ENCODE results near the gene MRPL43. TPM values are rescaled to one million over a fixed set of nuclear protein-coding genes. Genes with fewer than 3 reads are reported as not detected.

Gene MRPL43
- total and polyA plus RNA-seq, 2 donors (not counting 3 experiments of a cell fraction or from before 2014, with no cell fraction given), result 75.0 to 144 TPM

DNA sequence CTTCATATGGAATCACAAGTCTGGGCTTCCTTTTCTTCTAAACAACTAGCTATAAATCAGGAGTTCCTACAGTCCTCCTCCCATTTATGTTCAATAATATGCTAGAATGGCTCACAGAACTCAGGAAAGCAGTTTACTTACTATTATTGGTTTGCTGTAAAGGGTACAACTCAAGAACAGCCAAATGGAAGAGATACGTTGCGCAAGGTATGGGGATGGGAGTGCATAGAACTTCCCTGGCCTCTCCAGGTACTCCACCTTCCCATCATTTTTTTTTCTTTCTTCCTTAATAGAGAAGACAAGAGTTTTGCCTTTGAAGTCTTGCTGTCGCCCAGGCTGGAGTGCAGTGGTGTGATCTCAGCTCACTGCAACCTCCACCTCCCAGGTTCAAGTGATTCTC, 45.1 kb downstream of the MRPL43 start:
- no peaks in the 10 kb centered on the region for H3K9me3 ChIP-seq (replicated peaks; ENCODE audit: control insufficient read depth, insufficient read depth, low read length)
- FAIRE-seq (no peak), DNase-seq (ENCODE audit: low read depth, low spot score) (no peak)
- dilution Hi-C loops (cut with MboI; ENCODE audit: extremely low pct_ligation_motif_present, low sequenced_read_pairs) (no loop called here), intact Hi-C loops (cut with micrococcal nuclease) (no loop called here)
- peaks cover 19 to 23% of the 10 kb centered on the region in 2 experiments for H3K36me3 ChIP-seq (ENCODE audit: control insufficient read depth in 2 of 2, extremely low read depth in 1 of 2, insufficient read depth in 2 of 2, low read length in 2 of 2)
- ChIA-PET POLR2A (no interaction called here), CTCF (no interaction called here)
- no peak overlapping the region for H3K4me3 ChIP-seq (replicated peaks in 1 of 3; ENCODE audit: insufficient read depth in 1 of 3, low read depth in 1 of 3, low read length in 3 of 3)
- H3K27ac ChIP-seq (ENCODE audit: insufficient read depth, low read depth, low read length), result no peak overlapping the region
- H3K9me1 ChIP-seq (replicated peaks; ENCODE audit: control insufficient read depth, extremely low read depth, insufficient read depth, low read length), result no peaks in the 10 kb centered on the region
- no peaks in the 10 kb centered on the region for H3K27me3 ChIP-seq (ENCODE audit: control insufficient read depth in 2 of 2, insufficient read depth in 2 of 2, low read length in 2 of 2)
- H3K79me2 ChIP-seq (ENCODE audit: control insufficient read depth, insufficient read depth, low read length), result no peaks in the 10 kb centered on the region
- no peak overlapping the region for H2AFZ ChIP-seq (ENCODE audit: low read depth, low read length)
- H3K4me1 ChIP-seq (ENCODE audit: control insufficient read depth, extremely low read depth, insufficient read depth, low read length), result no peaks in the 10 kb centered on the region
- BruUV-seq (replicated peaks), result no TSS peak
- H3K9ac ChIP-seq (replicated peaks; ENCODE audit: extremely low read depth, insufficient read depth, low read length), result no peak overlapping the region
- no peaks in the 10 kb centered on the region for H4K20me1 ChIP-seq (replicated peaks; ENCODE audit: control insufficient read depth, extremely low read depth, insufficient read depth, low read length)
- TF ChIP-seq FOS (IDR thresholded peaks at IDR 0.05; ENCODE audit: borderline replicate concordance, insufficient read depth, low read length) (no peak), POLR2A (IDR thresholded peaks at IDR 0.05; ENCODE audit: low read depth, low read length) (no peak), CTCF (IDR thresholded peaks at IDR 0.05; ENCODE audit: extremely low read depth in 1 of 2, insufficient read depth in 1 of 2, low read depth in 1 of 2, low read length in 2 of 2) (no peak), EZH2 (IDR thresholded peaks at IDR 0.05; ENCODE audit: borderline replicate concordance, low read depth, low read length, severe bottlenecking) (no peak), POLR2AphosphoS5 (IDR thresholded peaks at IDR 0.05; ENCODE audit: insufficient read depth, low read depth, low read length) (no peak), GATA2 (IDR thresholded peaks at IDR 0.05; ENCODE audit: insufficient read depth, insufficient read length, low read depth, low read length) (no peak), MYC (IDR thresholded peaks at IDR 0.05; ENCODE audit: low read depth, low read length) (no peak), JUN (IDR thresholded peaks at IDR 0.05; ENCODE audit: borderline replicate concordance, insufficient read depth, insufficient read length, low read depth) (no peak)
- TF ChIP-seq, protein P1, sequence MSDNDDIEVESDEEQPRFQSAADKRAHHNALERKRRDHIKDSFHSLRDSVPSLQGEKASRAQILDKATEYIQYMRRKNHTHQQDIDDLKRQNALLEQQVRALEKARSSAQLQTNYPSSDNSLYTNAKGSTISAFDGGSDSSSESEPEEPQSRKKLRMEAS (IDR thresholded peaks at IDR 0.05; ENCODE audit: insufficient read depth, insufficient read length), result no peak
- H3K4me2 ChIP-seq (ENCODE audit: insufficient read depth, low read length), result no peak overlapping the region
